Measurements from ENCODE around the gene PLD4. TPM values are rescaled to one million over a fixed set of nuclear protein-coding genes. Genes with fewer than 3 reads are reported as not detected.

The PLD4 gene
- total RNA-seq, 1 experiment from 2014 or later, result 0.15 TPM

DNA sequence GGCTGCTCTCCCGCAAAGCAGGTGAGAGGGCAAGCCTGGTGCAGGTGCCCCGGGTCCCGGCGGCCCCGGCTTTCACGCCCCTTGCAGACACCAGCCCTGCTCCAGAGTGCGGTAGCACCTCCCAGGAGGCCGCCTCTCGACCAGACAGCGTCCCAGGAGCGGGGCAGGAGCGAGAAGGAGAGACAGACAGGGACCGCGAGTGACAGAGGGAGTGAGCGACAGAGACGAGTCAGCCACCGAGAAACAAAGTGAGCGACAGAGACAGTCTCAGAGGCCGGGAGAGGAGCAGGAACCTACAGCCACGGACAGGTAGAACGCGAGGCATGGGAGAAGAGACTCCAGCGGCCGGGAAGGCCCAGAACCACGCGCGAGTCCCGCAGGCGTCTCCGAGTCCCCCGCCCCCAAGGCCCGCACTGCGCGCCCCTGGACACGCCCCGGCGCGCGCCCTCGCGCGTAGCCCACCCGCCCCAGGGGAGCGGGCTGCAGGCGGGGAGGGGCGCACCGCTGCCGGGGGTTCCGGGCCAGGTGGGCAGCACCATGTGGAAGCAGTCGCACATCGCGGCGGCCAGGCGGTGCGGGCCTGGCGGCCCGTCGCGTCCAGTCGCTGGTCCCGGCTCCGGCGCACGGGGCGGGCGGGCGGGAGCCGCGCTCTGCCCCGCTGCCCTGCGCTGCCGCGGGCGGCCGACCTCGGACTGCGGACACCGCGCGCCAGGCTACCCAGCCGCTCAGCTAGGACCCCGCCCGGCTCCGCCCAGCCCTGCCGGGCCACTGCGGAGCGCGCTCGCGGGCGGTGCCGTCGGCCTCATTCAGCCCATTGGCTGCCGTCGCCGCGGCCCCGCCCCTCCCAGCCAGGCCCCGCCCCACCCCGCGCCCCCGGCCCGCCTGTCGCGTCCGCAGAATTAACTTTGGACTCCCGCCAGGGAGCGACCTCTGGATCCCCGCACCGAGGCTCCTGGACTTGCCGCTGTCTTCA is 53.3 kb downstream of the PLD4 start, which contains the start of gene AHNAK2:
AHNAK2 (minus strand) TSS at position 694 of the 973 bp plus-strand sequence; CDS start at position 557, 137 bp downstream.
- ATAC-seq (peak; percentile 72), DNase-seq (ENCODE audit: low read depth, low spot score) (no peak)
- in situ Hi-C loops (cut with HindIII; ENCODE audit: low pct_unique_long_range_greater_than_20kb, low sequenced_read_pairs), result no loop called here
- H3K9me3 ChIP-seq (ENCODE audit: control insufficient read depth, insufficient read depth, low read depth, low read length), result no peaks in the 10 kb centered on the region
- peaks cover 52% of the 10 kb centered on the region for H3K4me1 ChIP-seq (ENCODE audit: control insufficient read depth, insufficient read depth, low read length)
- 0 out of 2 replicates have a peak, but pooled peaks have one; percentile 49 for TF ChIP-seq POLR2AphosphoS5 (IDR thresholded peaks at IDR 0.05; ENCODE audit: low read depth, low read length)
- no peak for TF ChIP-seq SIN3A (IDR thresholded peaks at IDR 0.05; ENCODE audit: borderline replicate concordance, insufficient read depth, low read depth, low read length)
- peaks cover 2% of the 10 kb centered on the region; the same call in 1 of the 2 replicates for H3K36me3 ChIP-seq (ENCODE audit: control insufficient read depth, insufficient read depth, low read length)
- peak within 1 kb of the TSS; percentile 79 for H3K27ac ChIP-seq (ENCODE audit: low read length)
- no TSS peak for BruUV-seq (replicated peaks)
- ChIA-PET CTCF (no interaction called here), POLR2A (no interaction called here)
- H3K27me3 ChIP-seq (ENCODE audit: control insufficient read depth, insufficient read depth, low read length), result no peaks in the 10 kb centered on the region
- intact Hi-C loops (cut with micrococcal nuclease; ENCODE audit: unreplicated experiment), result no loop called here
- peak within 1 kb of the TSS; percentile 70 to 79 for H3K4me3 ChIP-seq (ENCODE audit: low read depth in 2 of 2, low read length in 2 of 2)

DNA sequence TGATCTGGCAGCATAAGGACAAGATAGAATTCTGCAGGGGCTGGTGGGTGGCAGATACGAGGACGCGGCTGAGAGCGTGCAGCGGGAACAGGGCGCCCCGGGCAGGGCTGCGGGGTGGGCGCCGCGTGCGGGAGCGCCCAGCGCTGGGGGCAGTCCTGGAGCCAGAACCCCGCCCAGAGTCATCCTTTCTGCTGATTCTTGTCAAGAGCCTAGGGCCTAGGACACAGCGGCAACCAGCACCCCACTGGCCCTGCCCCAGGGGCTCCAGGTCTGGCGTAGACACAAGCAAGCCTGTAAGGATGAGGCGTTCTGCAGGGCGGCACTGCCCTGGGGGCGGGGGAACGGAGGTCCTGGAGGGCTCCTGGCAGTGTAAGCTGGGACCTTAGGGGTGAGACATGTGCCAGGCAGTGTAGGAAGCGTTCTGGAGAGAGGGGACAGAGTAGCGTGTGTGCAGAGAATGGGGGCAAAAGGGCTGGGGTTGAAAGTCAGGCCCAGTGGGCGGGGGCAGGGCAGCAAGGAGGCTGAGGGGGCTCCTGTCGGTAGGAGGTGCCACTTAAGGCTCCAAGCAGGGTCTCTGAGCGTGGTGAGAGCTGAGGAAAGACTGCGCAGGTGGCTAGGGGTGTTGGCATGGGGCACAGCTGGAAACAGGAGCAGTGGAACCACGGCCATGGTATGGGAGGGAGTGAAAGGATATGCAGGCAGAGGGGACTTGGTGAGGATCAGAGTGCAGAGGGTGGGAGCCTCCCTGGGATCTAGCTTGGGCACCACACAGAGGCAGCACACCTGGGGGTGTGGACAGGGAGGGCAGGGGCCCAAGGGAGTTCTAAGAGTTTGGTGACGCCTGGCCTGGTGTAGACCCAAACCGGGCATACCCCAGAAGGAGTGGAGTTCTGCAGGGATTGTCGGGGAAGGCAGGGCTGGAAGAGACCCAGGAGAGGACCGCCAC is 54.3 kb downstream of the PLD4 start:
- ATAC-seq (0 out of 2 replicates have a peak, but pooled peaks have one; percentile 2), DNase-seq (ENCODE audit: low read depth, low spot score) (no peak)
- intact Hi-C loops (cut with micrococcal nuclease; ENCODE audit: unreplicated experiment) (no loop called here), in situ Hi-C loops (cut with HindIII; ENCODE audit: low pct_unique_long_range_greater_than_20kb, low sequenced_read_pairs) (no loop called here)
- H3K9me3 ChIP-seq (ENCODE audit: control insufficient read depth, insufficient read depth, low read depth, low read length), result no peaks in the 10 kb centered on the region
- H3K4me1 ChIP-seq (ENCODE audit: control insufficient read depth, insufficient read depth, low read length), result peaks cover 44% of the 10 kb centered on the region
- ChIA-PET CTCF (no interaction called here), POLR2A (no interaction called here)
- H3K36me3 ChIP-seq (ENCODE audit: control insufficient read depth, insufficient read depth, low read length), result peaks cover 2% of the 10 kb centered on the region; the same call in 1 of the 2 replicates
- TF ChIP-seq, protein P1, sequence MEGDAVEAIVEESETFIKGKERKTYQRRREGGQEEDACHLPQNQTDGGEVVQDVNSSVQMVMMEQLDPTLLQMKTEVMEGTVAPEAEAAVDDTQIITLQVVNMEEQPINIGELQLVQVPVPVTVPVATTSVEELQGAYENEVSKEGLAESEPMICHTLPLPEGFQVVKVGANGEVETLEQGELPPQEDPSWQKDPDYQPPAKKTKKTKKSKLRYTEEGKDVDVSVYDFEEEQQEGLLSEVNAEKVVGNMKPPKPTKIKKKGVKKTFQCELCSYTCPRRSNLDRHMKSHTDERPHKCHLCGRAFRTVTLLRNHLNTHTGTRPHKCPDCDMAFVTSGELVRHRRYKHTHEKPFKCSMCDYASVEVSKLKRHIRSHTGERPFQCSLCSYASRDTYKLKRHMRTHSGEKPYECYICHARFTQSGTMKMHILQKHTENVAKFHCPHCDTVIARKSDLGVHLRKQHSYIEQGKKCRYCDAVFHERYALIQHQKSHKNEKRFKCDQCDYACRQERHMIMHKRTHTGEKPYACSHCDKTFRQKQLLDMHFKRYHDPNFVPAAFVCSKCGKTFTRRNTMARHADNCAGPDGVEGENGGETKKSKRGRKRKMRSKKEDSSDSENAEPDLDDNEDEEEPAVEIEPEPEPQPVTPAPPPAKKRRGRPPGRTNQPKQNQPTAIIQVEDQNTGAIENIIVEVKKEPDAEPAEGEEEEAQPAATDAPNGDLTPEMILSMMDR (IDR thresholded peaks at IDR 0.05), result no peak
- TF ChIP-seq POLR2AphosphoS5 (IDR thresholded peaks at IDR 0.05; ENCODE audit: low read depth, low read length), result no peak
- no peak for TF ChIP-seq TCF7L2 (IDR thresholded peaks at IDR 0.05; ENCODE audit: low read depth, low read length)
- TF ChIP-seq, protein P2, sequence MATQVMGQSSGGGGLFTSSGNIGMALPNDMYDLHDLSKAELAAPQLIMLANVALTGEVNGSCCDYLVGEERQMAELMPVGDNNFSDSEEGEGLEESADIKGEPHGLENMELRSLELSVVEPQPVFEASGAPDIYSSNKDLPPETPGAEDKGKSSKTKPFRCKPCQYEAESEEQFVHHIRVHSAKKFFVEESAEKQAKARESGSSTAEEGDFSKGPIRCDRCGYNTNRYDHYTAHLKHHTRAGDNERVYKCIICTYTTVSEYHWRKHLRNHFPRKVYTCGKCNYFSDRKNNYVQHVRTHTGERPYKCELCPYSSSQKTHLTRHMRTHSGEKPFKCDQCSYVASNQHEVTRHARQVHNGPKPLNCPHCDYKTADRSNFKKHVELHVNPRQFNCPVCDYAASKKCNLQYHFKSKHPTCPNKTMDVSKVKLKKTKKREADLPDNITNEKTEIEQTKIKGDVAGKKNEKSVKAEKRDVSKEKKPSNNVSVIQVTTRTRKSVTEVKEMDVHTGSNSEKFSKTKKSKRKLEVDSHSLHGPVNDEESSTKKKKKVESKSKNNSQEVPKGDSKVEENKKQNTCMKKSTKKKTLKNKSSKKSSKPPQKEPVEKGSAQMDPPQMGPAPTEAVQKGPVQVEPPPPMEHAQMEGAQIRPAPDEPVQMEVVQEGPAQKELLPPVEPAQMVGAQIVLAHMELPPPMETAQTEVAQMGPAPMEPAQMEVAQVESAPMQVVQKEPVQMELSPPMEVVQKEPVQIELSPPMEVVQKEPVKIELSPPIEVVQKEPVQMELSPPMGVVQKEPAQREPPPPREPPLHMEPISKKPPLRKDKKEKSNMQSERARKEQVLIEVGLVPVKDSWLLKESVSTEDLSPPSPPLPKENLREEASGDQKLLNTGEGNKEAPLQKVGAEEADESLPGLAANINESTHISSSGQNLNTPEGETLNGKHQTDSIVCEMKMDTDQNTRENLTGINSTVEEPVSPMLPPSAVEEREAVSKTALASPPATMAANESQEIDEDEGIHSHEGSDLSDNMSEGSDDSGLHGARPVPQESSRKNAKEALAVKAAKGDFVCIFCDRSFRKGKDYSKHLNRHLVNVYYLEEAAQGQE (IDR thresholded peaks at IDR 0.05; ENCODE audit: insufficient read depth in 1 of 2, low read depth in 2 of 2, low read length in 1 of 2), result no peak
- no peak for TF ChIP-seq SIN3A (IDR thresholded peaks at IDR 0.05; ENCODE audit: borderline replicate concordance, insufficient read depth, low read depth, low read length)
- BruUV-seq (replicated peaks), result no TSS peak
- H3K4me3 ChIP-seq (ENCODE audit: low read depth in 2 of 2, low read length in 2 of 2), result peak overlapping the region; percentile 44 to 60
- no peaks in the 10 kb centered on the region for H3K27me3 ChIP-seq (ENCODE audit: control insufficient read depth, insufficient read depth, low read length)
- H3K27ac ChIP-seq (ENCODE audit: low read length), result peak overlapping the region; percentile 49
